Hepatic stellate cell (primary cell): ENCODE data around the gene WDR18.

ENCODE experiments used
- DNase-seq: peaks from one replicate; pipeline ENCODE4 v3.0.0; 2011; ENCODE audit warnings: low spot score

The WDR18 gene

GRCh38 chr19:984165-984967, at the start of gene WDR18:
WDR18 (plus strand) TSS chr19:984345; CDS start chr19:984354, 9 bp downstream.
- DNase-seq, result peak; percentile 100

- no peak for DNase-seq
Measured at GRCh38 chr19:934865-935479, 49.2 kb upstream of the WDR18 start.

GRCh38 chr19:936175-936546, 48.0 kb upstream of the WDR18 start:
- no peak for DNase-seq

- no peak for DNase-seq
Measured at GRCh38 chr19:937259-937694, 46.9 kb upstream of the WDR18 start.

GRCh38 chr19:938233-938923, 45.8 kb upstream of the WDR18 start:
- no peak for DNase-seq

- DNase-seq, result no peak
Measured at GRCh38 chr19:939439-939838, 44.7 kb upstream of the WDR18 start.

- no peak for DNase-seq
Measured at GRCh38 chr19:939922-940321, 44.2 kb upstream of the WDR18 start.

- DNase-seq, result peak; percentile 83
Measured at GRCh38 chr19:940591-941291, 43.4 kb upstream of the WDR18 start.

- no peak for DNase-seq
Measured at GRCh38 chr19:941292-942132, 42.6 kb upstream of the WDR18 start.

- no peak for DNase-seq
Measured at GRCh38 chr19:942133-942645, 42.0 kb upstream of the WDR18 start.

GRCh38 chr19:943551-944170, 40.5 kb upstream of the WDR18 start:
- no peak for DNase-seq

- DNase-seq, result no peak
Measured at GRCh38 chr19:944171-944567, 40.0 kb upstream of the WDR18 start.

- DNase-seq, result no peak
Measured at GRCh38 chr19:944663-945241, 39.4 kb upstream of the WDR18 start.

- no peak for DNase-seq
Measured at GRCh38 chr19:945401-946252, 38.5 kb upstream of the WDR18 start.

- DNase-seq, result no peak
Measured at GRCh38 chr19:947090-947706, 36.9 kb upstream of the WDR18 start.

- DNase-seq, result no peak
Measured at GRCh38 chr19:947707-948539, 36.2 kb upstream of the WDR18 start.

GRCh38 chr19:948842-949496, 35.2 kb upstream of the WDR18 start:
- no peak for DNase-seq
